LHCN-M2 (cell line): ENCODE data around the gene JPT2. TPM values are rescaled to one million over a fixed set of nuclear protein-coding genes. Genes with fewer than 3 reads are reported as not detected.

Experiments
- DNase-seq: peaks from one replicate; pipeline ENCODE4 v3.0.0-alpha.2; 2012; ENCODE audit warnings: low read depth
- polyA plus RNA-seq: library from polyadenylated mRNA; unstranded; fragments of >200 nt; gene quantifications from one replicate; pipeline ENCODE4 v1.2.1, GENCODE V29; 2012; ENCODE audit warnings: missing spikeins
- total RNA-seq: library from RNA; depleted of rRNA; stranded (reverse); fragments of >200 nt; gene quantifications from 2 replicates; pipeline ENCODE4 v1.2.3, GENCODE V29; 2014; rRNA removed

The JPT2 gene
- 59.1 and 62.8 TPM in 2 replicates for total RNA-seq
- 49.4 TPM for polyA plus RNA-seq

GRCh38 chr16:1677942-1678499, at the start of gene JPT2:
Gene JPT2, plus strand, starts transcription at chr16:1678279. Its CDS starts 34 bp downstream, at chr16:1678313.
- peak; percentile 90 for DNase-seq

GRCh38 chr16:1630450-1631213, 47.4 kb upstream of the JPT2 start:
- DNase-seq = no peak

GRCh38 chr16:1631230-1631629, 46.8 kb upstream of the JPT2 start:
- DNase-seq = no peak

GRCh38 chr16:1631931-1632637, 46.0 kb upstream of the JPT2 start:
- no peak for DNase-seq

- DNase-seq = no peak
These were observed 45.5 kb upstream of the JPT2 start for GRCh38 chr16:1632638-1632970.

- no peak for DNase-seq
These were observed 44.8 kb upstream of the JPT2 start for GRCh38 chr16:1633310-1633709.

GRCh38 chr16:1634541-1634940, 43.5 kb upstream of the JPT2 start:
- DNase-seq = no peak

GRCh38 chr16:1635070-1635469, 43.0 kb upstream of the JPT2 start:
- DNase-seq = no peak

GRCh38 chr16:1637526-1637925, 40.6 kb upstream of the JPT2 start:
- no peak for DNase-seq

GRCh38 chr16:1638757-1639156, 39.3 kb upstream of the JPT2 start:
- DNase-seq = no peak

GRCh38 chr16:1639282-1639681, 38.8 kb upstream of the JPT2 start:
- DNase-seq = no peak

- DNase-seq = no peak
These were observed 38.2 kb upstream of the JPT2 start for GRCh38 chr16:1639860-1640259.

GRCh38 chr16:1640261-1640941, 37.7 kb upstream of the JPT2 start:
- no peak for DNase-seq

- no peak for DNase-seq
These were observed 36.8 kb upstream of the JPT2 start for GRCh38 chr16:1641261-1641660.

GRCh38 chr16:1642148-1642547, 35.9 kb upstream of the JPT2 start:
- peak; percentile 19 for DNase-seq

GRCh38 chr16:1642753-1643152, 35.3 kb upstream of the JPT2 start:
- DNase-seq = no peak

GRCh38 chr16:1643521-1643920, 34.6 kb upstream of the JPT2 start:
- no peak for DNase-seq

GRCh38 chr16:1645914-1646525, 32.1 kb upstream of the JPT2 start:
- peak; percentile 24 for DNase-seq

- DNase-seq = no peak
These were observed 30.2 kb upstream of the JPT2 start for GRCh38 chr16:1647856-1648255.

- DNase-seq = no peak
These were observed 27.9 kb upstream of the JPT2 start for GRCh38 chr16:1650131-1650530.

GRCh38 chr16:1651094-1651973, 26.7 kb upstream of the JPT2 start:
- no peak for DNase-seq
